A549 (cell line): Measurements from ENCODE around the gene SHROOM2. TPM values are rescaled to one million over a fixed set of nuclear protein-coding genes. Genes with fewer than 3 reads are reported as not detected.

Experiments
- ATAC-seq, 2 experiments: fragments of 200-7000 bp in 1 of 2; fragments of >200 bp in 1 of 2; cut with Nextera tagmentation in 1 of 2; cut with Tn5 transposase in 1 of 2; 3 replicates each; pipeline versions ENCODE4 v1.8.0 to v1.9.1; 2018 to 2020; ENCODE audit warnings: mild to moderate bottlenecking in 1 of 2, moderate library complexity in 1 of 2
- CTCF ChIA-PET: fragments of 300-600 bp; sonication (Branson Sonifier 250); formaldehyde crosslinking; extraction: SDS; loops from one replicate; lab custom pipeline; 2021; ENCODE audit warnings: antibody characterized with exemption, inconsistent platforms; lab: Yijun Ruan, JAX
- POLR2A ChIA-PET: fragments of 350-600 bp; formaldehyde crosslinking; extraction: SDS; loops from one replicate; lab custom pipeline; 2021; ENCODE audit warnings: antibody characterized with exemption, inconsistent platforms; lab: Yijun Ruan, JAX
- DNase-seq, 2 experiments: peaks; one replicate each; pipeline versions ENCODE4 v3.0.0 to v3.0.0-alpha.2; 2011 to 2016; ENCODE audit warnings: low read depth in 1 of 2, low spot score in 1 of 2
- FAIRE-seq: peaks from 2 replicates; lab custom pipeline; 2011; peaks lifted over from hg19 to GRCh38; lab: Jason Lieb, UNC
- H3K27ac ChIP-seq, 2 experiments: fragments of >200 bp; sonication (Bioruptor Twin); formaldehyde crosslinking; 3 replicates each; pipeline ENCODE4 v1.5.1; 2016 to 2017
- H3K4me1 ChIP-seq: fragments of >200 bp; sonication (Bioruptor Twin); formaldehyde crosslinking; 3 replicates; pipeline ENCODE4 v1.6.1; 2016
- H3K4me2 ChIP-seq: fragments of >200 bp; sonication (Bioruptor Twin); formaldehyde crosslinking; 3 replicates; pipeline ENCODE4 v1.6.1; 2016
- H3K4me3 ChIP-seq: fragments of >200 bp; sonication (Bioruptor Twin); formaldehyde crosslinking; 3 replicates; pipeline ENCODE4 v1.5.1; 2016
- H3K9me3 ChIP-seq: fragments of >200 bp; sonication (Bioruptor Twin); formaldehyde crosslinking; 3 replicates; pipeline ENCODE4 v1.6.1; 2016
- BHLHE40 ChIP-seq: IDR thresholded peaks from 2 replicates; pipeline ENCODE4 v1.6.1; 2012; ENCODE audit warnings: low read depth, low read length, inconsistent platforms
- CBX2 ChIP-seq: fragments of 200-600 bp; sonication (generic); IDR thresholded peaks from 2 replicates; pipeline ENCODE4 v1.6.1; 2016; ENCODE audit warnings: low read depth, mild to moderate bottlenecking, borderline replicate concordance
- CHD2 ChIP-seq: fragments of 150-350 bp; IDR thresholded peaks from 2 replicates; pipeline ENCODE4 v1.6.1; 2014; ENCODE audit warnings: low read length; ENCODE audit not compliant: partially characterized antibody
- CTCF ChIP-seq: fragments of >200 bp; sonication (Bioruptor Twin); formaldehyde crosslinking; IDR thresholded peaks from 3 replicates; pipeline ENCODE4 v1.5.1; 2016
- EHF ChIP-seq: fragments of 250-450 bp; sonication (Bioruptor Pico); IDR thresholded peaks from 2 replicates; pipeline ENCODE4 v1.5.0; 2020; ENCODE audit warnings: mild to moderate bottlenecking
- EHMT2 ChIP-seq: fragments of 200-600 bp; sonication (generic); IDR thresholded peaks from 2 replicates; pipeline ENCODE4 v1.6.1; 2016; ENCODE audit warnings: antibody characterized with exemption, low read depth, mild to moderate bottlenecking, moderate library complexity
- FOXS1 ChIP-seq: fragments of 250-450 bp; sonication (Bioruptor Pico); IDR thresholded peaks from 2 replicates; pipeline ENCODE4 v1.5.0; 2020; ENCODE audit warnings: mild to moderate bottlenecking, moderate library complexity
- HDAC2 ChIP-seq: fragments of 200-600 bp; sonication (generic); IDR thresholded peaks from 2 replicates; pipeline ENCODE4 v1.6.1; 2016
- HES2 ChIP-seq: fragments of >200 bp; sonication (Bioruptor Twin); formaldehyde crosslinking; IDR thresholded peaks from 2 replicates; pipeline ENCODE4 v1.6.1; 2016
- HOXA7 ChIP-seq: fragments of 250-450 bp; sonication (Bioruptor Pico); IDR thresholded peaks from 2 replicates; pipeline ENCODE4 v1.5.0; 2020; ENCODE audit warnings: mild to moderate bottlenecking, moderate library complexity
- HOXB13 ChIP-seq: fragments of 250-450 bp; sonication (Bioruptor Pico); IDR thresholded peaks from 2 replicates; pipeline ENCODE4 v1.5.0; 2020; ENCODE audit warnings: low read depth, mild to moderate bottlenecking, moderate library complexity
- JUN ChIP-seq, 2 experiments: fragments of >200 bp; sonication (Bioruptor Twin); formaldehyde crosslinking; IDR thresholded peaks; 2 replicates in 1 of 2; 3 replicates in 1 of 2; pipeline ENCODE4 v1.6.1; 2016 to 2017
- MAX ChIP-seq: IDR thresholded peaks from 2 replicates; pipeline ENCODE4 v1.6.1; 2012
- MAZ ChIP-seq: fragments of 150-350 bp; IDR thresholded peaks from 2 replicates; pipeline ENCODE4 v1.6.1; 2014; ENCODE audit warnings: antibody characterized with exemption, low read depth, low read length, borderline replicate concordance
- MYC ChIP-seq: IDR thresholded peaks from 2 replicates; pipeline ENCODE4 v1.6.1; 2012; ENCODE audit warnings: mild to moderate bottlenecking, inconsistent platforms, low read length, improper control_type of control experiment, borderline replicate concordance
- NFE2L2 ChIP-seq: fragments of 150-350 bp; conservative IDR thresholded peaks from 2 replicates; pipeline ENCODE4 v1.6.1; 2014; ENCODE audit warnings: low read length
- PHF8 ChIP-seq: fragments of 200-600 bp; sonication (generic); IDR thresholded peaks from 2 replicates; pipeline ENCODE4 v1.6.1; 2016; ENCODE audit warnings: low read depth, mild to moderate bottlenecking, antibody characterized with exemption, moderate library complexity, borderline replicate concordance
- POLR2AphosphoS2 ChIP-seq: conservative IDR thresholded peaks from 2 replicates; pipeline ENCODE4 v1.6.1; 2012; ENCODE audit warnings: low read length, improper control_type of control experiment, inconsistent platforms
- RAD21 ChIP-seq, 2 experiments: fragments of >200 bp in 1 of 2; sonication (Bioruptor Twin) in 1 of 2; formaldehyde crosslinking in 1 of 2; IDR thresholded peaks in 1 of 2; conservative IDR thresholded peaks in 1 of 2; 2 replicates in 1 of 2; 3 replicates in 1 of 2; pipeline ENCODE4 v1.6.1; 2012 to 2018; ENCODE audit warnings: inconsistent platforms in 1 of 2
- RARB ChIP-seq: fragments of 250-450 bp; sonication (Bioruptor Pico); IDR thresholded peaks from 2 replicates; pipeline ENCODE4 v1.8.0; 2021; ENCODE audit warnings: mild to moderate bottlenecking, moderate library complexity
- RNF2 ChIP-seq: fragments of 200-600 bp; sonication (generic); IDR thresholded peaks from 2 replicates; pipeline ENCODE4 v1.6.1; 2016; ENCODE audit warnings: low read depth, mild to moderate bottlenecking, antibody characterized with exemption, moderate library complexity, borderline replicate concordance
- SMC3 ChIP-seq: fragments of >200 bp; sonication (Bioruptor Twin); formaldehyde crosslinking; IDR thresholded peaks from 3 replicates; pipeline ENCODE4 v1.6.1; 2018; ENCODE audit warnings: inconsistent platforms
- TFCP2L1 ChIP-seq: fragments of 250-450 bp; sonication (Bioruptor Pico); IDR thresholded peaks from 2 replicates; pipeline ENCODE4 v1.5.0; 2021; ENCODE audit warnings: mild to moderate bottlenecking
- TP53 ChIP-seq: fragments of 250-450 bp; sonication (Bioruptor Pico); IDR thresholded peaks from 2 replicates; pipeline ENCODE4 v1.5.0; 2021; ENCODE audit warnings: mild to moderate bottlenecking, moderate library complexity
- ZFP36 ChIP-seq: fragments of 450-650 bp; IDR thresholded peaks from 2 replicates; pipeline ENCODE4 v1.6.1; 2014; ENCODE audit warnings: borderline replicate concordance; ENCODE audit not compliant: partially characterized antibody
- ZNF302 ChIP-seq: fragments of 250-450 bp; sonication (Bioruptor Pico); IDR thresholded peaks from 2 replicates; pipeline ENCODE4 v1.9.0; 2021; ENCODE audit warnings: inconsistent platforms, mild to moderate bottlenecking, moderate library complexity
- WGBS: methylation state at CpG from one replicate; pipeline ENCODE4 v1.1.6; 2017; ENCODE audit errors: missing lambda C conversion rate; 5-methylcytosine and 5-hydroxymethylcytosine counted together
- polyA plus RNA-seq, 4 experiments: library from polyadenylated mRNA; depleted of rRNA in 3 of 4; stranded (reverse); fragments of >200 nt; fragmentation: RNase III in 1 of 4; extraction: RNeasy Plus Mini Kit Qiagen cat#74134 plus additional on column Dnase treatment in 1 of 4; gene quantifications; 2 replicates in 3 of 4; 3 replicates in 1 of 4; pipeline ENCODE4 v1.2.3, GENCODE V29; 2011 to 2017

SHROOM2 gene
- polyA plus RNA-seq, 2 of the 4 experiments (the other 2 are of a cell fraction) = 0.12 to 0.27 TPM

GRCh38 chrX:9737363-9737762 is 48.9 kb upstream of the SHROOM2 start:
- POLR2A ChIA-PET = no interaction called here
- no peak for DNase-seq
- 39% methylated on average over 7 of the region's 7 CpGs for WGBS

GRCh38 chrX:9738151-9738550 is 48.1 kb upstream of the SHROOM2 start:
- POLR2A ChIA-PET = no interaction called here
- DNase-seq (no peak), ATAC-seq (no peak), FAIRE-seq (no peak)
- no peak for TF ChIP-seq JUN (IDR thresholded peaks at IDR 0.05)
- no peak for TF ChIP-seq HES2
- TF ChIP-seq NFE2L2 = no peak
- TF ChIP-seq SMC3 = no peak
- no peak for TF ChIP-seq TP53 (CRISPR knock-in tag)
- no peak for TF ChIP-seq HOXA7 (CRISPR knock-in tag)
- no peak for TF ChIP-seq RNF2
- TF ChIP-seq PHF8 = no peak
- TF ChIP-seq BHLHE40 = no peak
- TF ChIP-seq RAD21 (conservative IDR thresholded peaks at IDR 0.05 in 1 of 2, IDR thresholded peaks at IDR 0.05 in 1 of 2) = no peak
- TF ChIP-seq HDAC2 = no peak
- TF ChIP-seq MAX = no peak
- no peak for TF ChIP-seq MAZ
- TF ChIP-seq FOXS1 (CRISPR knock-in tag) = no peak
- TF ChIP-seq EHMT2 = no peak
- TF ChIP-seq RARB (CRISPR knock-in tag) = no peak
- CTCF ChIA-PET = interaction anchor here (0.9 kb wide), 1 partner anchor 8 kb away, joined by 3 read pairs; no protein-coding TSS in a partner anchor
- H3K4me2 ChIP-seq = no peak overlapping the region
- H3K27ac ChIP-seq = no peak overlapping the region
- H3K4me3 ChIP-seq = no peak overlapping the region
- WGBS = 14% methylated on average over 3 of the region's 3 CpGs
- peaks cover 2% of the 10 kb centered on the region; the same call in 1 of the 3 replicates for H3K9me3 ChIP-seq
- no peaks in the 10 kb centered on the region for H3K4me1 ChIP-seq

More at GRCh38 chrX:9737363-9737762, 48.9 kb upstream of the SHROOM2 start:
- CTCF ChIA-PET = no interaction called here
- Histone ChIP-seq H3K4me2 (no peak overlapping the region), H3K4me1 (no peaks in the 10 kb centered on the region), H3K27ac (no peak overlapping the region), H3K4me3 (no peak overlapping the region), H3K9me3 (peaks cover 4% of the 10 kb centered on the region; the same call in 1 of the 3 replicates)
- TF ChIP-seq ZFP36 = no peak
- TF ChIP-seq CTCF = no peak
- TF ChIP-seq TP53 (CRISPR knock-in tag) = no peak
- no peak for TF ChIP-seq JUN (IDR thresholded peaks at IDR 0.05)
- TF ChIP-seq HDAC2 = no peak
- TF ChIP-seq HOXB13 (CRISPR knock-in tag) = no peak
- TF ChIP-seq CBX2 = no peak
- TF ChIP-seq EHF = no peak
- TF ChIP-seq POLR2AphosphoS2 = no peak
- TF ChIP-seq ZNF302 (CRISPR knock-in tag) = no peak
- no peak for TF ChIP-seq TFCP2L1 (CRISPR knock-in tag)
- TF ChIP-seq CHD2 = no peak
- TF ChIP-seq MYC = no peak
- ATAC-seq = no peak
- FAIRE-seq = no peak
